ENCODE measurements around the gene ASAP2. TPM values are rescaled to one million over a fixed set of nuclear protein-coding genes. Genes with fewer than 3 reads are reported as not detected.
A peak's percentile ranks its signal among the peaks of the same experiment; 100 is the strongest.

Gene ASAP2
- total RNA-seq, 3 donors from 2014 or later: 50.4 to 84.1 (median 50.5) TPM

- no peak overlapping the region for H3K4me3 ChIP-seq
- H3K4me1 ChIP-seq (ENCODE audit: low read depth): no peaks in the 10 kb centered on the region
- TF ChIP-seq, protein P1, sequence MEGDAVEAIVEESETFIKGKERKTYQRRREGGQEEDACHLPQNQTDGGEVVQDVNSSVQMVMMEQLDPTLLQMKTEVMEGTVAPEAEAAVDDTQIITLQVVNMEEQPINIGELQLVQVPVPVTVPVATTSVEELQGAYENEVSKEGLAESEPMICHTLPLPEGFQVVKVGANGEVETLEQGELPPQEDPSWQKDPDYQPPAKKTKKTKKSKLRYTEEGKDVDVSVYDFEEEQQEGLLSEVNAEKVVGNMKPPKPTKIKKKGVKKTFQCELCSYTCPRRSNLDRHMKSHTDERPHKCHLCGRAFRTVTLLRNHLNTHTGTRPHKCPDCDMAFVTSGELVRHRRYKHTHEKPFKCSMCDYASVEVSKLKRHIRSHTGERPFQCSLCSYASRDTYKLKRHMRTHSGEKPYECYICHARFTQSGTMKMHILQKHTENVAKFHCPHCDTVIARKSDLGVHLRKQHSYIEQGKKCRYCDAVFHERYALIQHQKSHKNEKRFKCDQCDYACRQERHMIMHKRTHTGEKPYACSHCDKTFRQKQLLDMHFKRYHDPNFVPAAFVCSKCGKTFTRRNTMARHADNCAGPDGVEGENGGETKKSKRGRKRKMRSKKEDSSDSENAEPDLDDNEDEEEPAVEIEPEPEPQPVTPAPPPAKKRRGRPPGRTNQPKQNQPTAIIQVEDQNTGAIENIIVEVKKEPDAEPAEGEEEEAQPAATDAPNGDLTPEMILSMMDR (IDR thresholded peaks at IDR 0.05): no peak
- ATAC-seq (peak; percentile 13), DNase-seq (no peak)
- intact Hi-C loops (cut with DNase I, micrococcal nuclease): no loop called here
- no peaks in the 10 kb centered on the region for H3K36me3 ChIP-seq (ENCODE audit: low read depth)
- H3K9me3 ChIP-seq: no peaks in the 10 kb centered on the region
Observed at GRCh38 chr2:9268301-9269080, 61.9 kb downstream of the ASAP2 start.

DNA sequence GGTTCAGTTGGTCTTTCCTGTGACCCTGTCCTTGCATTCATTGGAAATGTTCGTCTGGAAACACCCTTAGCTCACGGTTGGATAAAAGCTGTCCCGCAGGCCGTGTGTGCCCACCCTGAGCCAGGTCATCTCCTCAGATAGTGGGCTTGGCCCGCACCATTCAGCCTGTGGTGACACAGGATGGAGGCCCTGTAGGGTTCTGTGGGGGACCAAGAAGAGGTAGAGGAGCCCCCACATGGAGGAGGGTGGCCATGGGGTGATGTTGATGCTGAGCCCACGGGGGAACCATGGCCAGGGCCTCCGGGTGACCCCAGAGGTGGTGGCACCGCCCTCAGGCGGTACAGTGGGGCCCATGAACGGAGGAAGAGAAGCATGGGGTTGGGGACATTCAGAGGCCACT is 62.7 kb downstream of the ASAP2 start:
- TF ChIP-seq, protein P1 (IDR thresholded peaks at IDR 0.05): no peak
- no peak for DNase-seq
- Histone ChIP-seq H3K4me3 (no peak overlapping the region), H3K36me3 (ENCODE audit: low read depth) (no peaks in the 10 kb centered on the region), H3K4me1 (ENCODE audit: low read depth) (peaks cover under 1% of the 10 kb centered on the region), H3K9me3 (no peaks in the 10 kb centered on the region)
- no peak for ATAC-seq
- intact Hi-C loops (cut with DNase I, micrococcal nuclease): no loop called here

DNA sequence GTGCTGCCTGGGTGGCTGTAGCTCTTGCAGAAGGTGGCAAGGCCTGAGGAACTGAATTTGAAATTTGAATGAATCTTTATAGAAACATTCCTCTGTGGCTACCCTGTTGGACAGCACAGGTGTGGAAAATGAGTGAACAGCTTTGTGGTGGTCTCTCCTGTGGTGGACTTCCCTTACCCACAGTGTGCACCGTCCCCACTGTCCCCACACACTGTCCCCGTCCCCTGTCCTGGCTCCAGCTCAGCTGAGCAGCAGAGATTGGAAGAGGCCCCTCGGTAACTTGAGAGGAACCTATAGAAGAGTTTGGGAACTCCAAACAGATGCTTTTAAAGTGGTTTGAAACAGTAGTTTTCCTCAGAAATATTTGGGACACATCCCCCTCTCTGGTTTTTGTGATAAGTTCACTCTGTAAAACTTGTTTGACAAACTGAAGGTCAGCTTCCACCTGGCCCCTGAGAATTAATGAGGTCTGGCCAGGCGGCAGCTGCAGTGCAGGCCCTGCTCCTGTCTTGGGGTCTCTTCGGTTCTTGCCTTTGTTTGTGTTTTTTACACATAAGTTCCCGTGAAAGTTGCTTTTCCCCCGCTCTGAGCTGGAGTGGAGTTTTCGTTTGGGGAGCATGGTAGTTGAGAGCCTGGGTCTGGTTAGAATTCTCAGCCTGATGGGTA is 63.2 kb downstream of the ASAP2 start:
- no peak overlapping the region for H3K4me3 ChIP-seq
- intact Hi-C loops (cut with DNase I, micrococcal nuclease): no loop called here
- DNase-seq: no peak
- peaks cover 6% of the 10 kb centered on the region for H3K4me1 ChIP-seq (ENCODE audit: low read depth)
- no peak for ATAC-seq
- H3K36me3 ChIP-seq (ENCODE audit: low read depth): no peaks in the 10 kb centered on the region
- no peaks in the 10 kb centered on the region for H3K9me3 ChIP-seq
- TF ChIP-seq, protein P1 (IDR thresholded peaks at IDR 0.05): no peak

GRCh38 chr2:9271091-9271490 is 64.5 kb downstream of the ASAP2 start:
- Histone ChIP-seq H3K9me3 (no peaks in the 10 kb centered on the region), H3K4me3 (no peak overlapping the region), H3K4me1 (ENCODE audit: low read depth) (peaks cover 8% of the 10 kb centered on the region), H3K36me3 (ENCODE audit: low read depth) (no peaks in the 10 kb centered on the region)
- TF ChIP-seq, protein P1 (IDR thresholded peaks at IDR 0.05): no peak
- ATAC-seq (no peak), DNase-seq (no peak)
- intact Hi-C loops (cut with DNase I, micrococcal nuclease): no loop called here

DNA sequence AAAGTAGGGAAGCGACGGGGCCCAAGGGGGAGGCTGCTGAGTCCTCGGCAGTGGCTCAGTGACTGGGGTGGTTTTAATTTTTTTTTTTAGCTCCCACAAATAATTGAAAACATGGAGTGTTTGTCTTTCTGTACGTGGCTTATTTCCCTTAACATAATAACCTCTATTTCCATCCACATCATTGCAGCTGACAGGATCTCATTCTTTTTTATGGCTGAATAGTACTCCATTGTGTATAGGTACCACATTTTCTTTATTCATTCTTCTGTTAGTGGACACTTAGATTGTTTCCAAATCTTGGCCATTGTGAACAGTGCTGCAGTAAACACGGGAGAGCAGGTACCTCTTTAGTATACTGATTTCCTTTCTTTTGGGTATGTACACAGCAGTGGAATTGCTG is 65.1 kb downstream of the ASAP2 start:
- intact Hi-C loops (cut with DNase I, micrococcal nuclease): no loop called here
- TF ChIP-seq, protein P1 (IDR thresholded peaks at IDR 0.05): no peak
- DNase-seq: no peak
- peaks cover 8% of the 10 kb centered on the region for H3K4me1 ChIP-seq (ENCODE audit: low read depth)
- no peak overlapping the region for H3K4me3 ChIP-seq
- H3K9me3 ChIP-seq: no peaks in the 10 kb centered on the region
- ATAC-seq: no peak
- no peaks in the 10 kb centered on the region for H3K36me3 ChIP-seq (ENCODE audit: low read depth)

All from mucosa of descending colon (tissue), 3 donors.